ENCODE data around the gene FHIT. TPM values are rescaled to one million over a fixed set of nuclear protein-coding genes. Genes with fewer than 3 reads are reported as not detected.

FHIT gene
- total RNA-seq, 4 donors from 2014 or later = 8.8 to 35.6 (median 12.6) TPM

GRCh38 chr3:59821274-59821673, 1430.0 kb downstream of the FHIT start:
- TF ChIP-seq POLR2AphosphoS5 (IDR thresholded peaks at IDR 0.05) = no peak
- no peak for TF ChIP-seq EP300 (IDR thresholded peaks at IDR 0.05)
- no peak for TF ChIP-seq POLR2A (IDR thresholded peaks at IDR 0.05)
- TF ChIP-seq CTCF (IDR thresholded peaks at IDR 0.05) = no peak
- Histone ChIP-seq H3K36me3 (no peaks in the 10 kb centered on the region), H3K27ac (no peak overlapping the region), H3K27me3 (no peaks in the 10 kb centered on the region), H3K4me3 (no peak overlapping the region), H3K4me1 (peaks cover 12% of the 10 kb centered on the region), H3K9me3 (peaks cover 5% of the 10 kb centered on the region)
- WGBS = 76% methylated on average over 1 of the region's 1 CpG
- no peak for DNase-seq (ENCODE audit: low spot score in 2 of 2)

GRCh38 chr3:59820352-59820934, 1430.8 kb downstream of the FHIT start:
- no peak for TF ChIP-seq POLR2AphosphoS5 (IDR thresholded peaks at IDR 0.05)
- no peak for TF ChIP-seq EP300 (IDR thresholded peaks at IDR 0.05)
- no peak for TF ChIP-seq CTCF (IDR thresholded peaks at IDR 0.05)
- TF ChIP-seq POLR2A (IDR thresholded peaks at IDR 0.05) = no peak
- Histone ChIP-seq H3K4me1 (peaks cover 12% of the 10 kb centered on the region), H3K9me3 (peaks cover 5% of the 10 kb centered on the region), H3K36me3 (no peaks in the 10 kb centered on the region), H3K4me3 (no peak overlapping the region), H3K27ac (no peak overlapping the region), H3K27me3 (no peaks in the 10 kb centered on the region)
- WGBS = 84% methylated on average over 3 of the region's 3 CpGs
- no peak for DNase-seq (ENCODE audit: low spot score in 2 of 2)

- no peak for TF ChIP-seq POLR2A (IDR thresholded peaks at IDR 0.05)
- H3K4me3 ChIP-seq = no peak overlapping the region
- H3K36me3 ChIP-seq = no peaks in the 10 kb centered on the region
- peaks cover 12% of the 10 kb centered on the region for H3K4me1 ChIP-seq
- DNase-seq (ENCODE audit: low spot score in 2 of 2) = no peak
- WGBS = 71% methylated on average over 4 of the region's 4 CpGs
- no peaks in the 10 kb centered on the region for H3K27me3 ChIP-seq
- H3K9me3 ChIP-seq = peaks cover 5% of the 10 kb centered on the region
- H3K27ac ChIP-seq = no peak overlapping the region
These were observed 1432.3 kb downstream of the FHIT start for GRCh38 chr3:59818919-59819300.

- peaks cover 5% of the 10 kb centered on the region for H3K9me3 ChIP-seq
- peaks cover 12% of the 10 kb centered on the region for H3K4me1 ChIP-seq
- H3K27ac ChIP-seq = no peak overlapping the region
- 45% methylated on average over 16 of the region's 16 CpGs for WGBS
- no peaks in the 10 kb centered on the region for H3K36me3 ChIP-seq
- DNase-seq (ENCODE audit: low spot score in 2 of 2) = peak; percentile 74 to 85
- H3K27me3 ChIP-seq = no peaks in the 10 kb centered on the region
- TF ChIP-seq POLR2A (IDR thresholded peaks at IDR 0.05) (no peak), POLR2AphosphoS5 (IDR thresholded peaks at IDR 0.05) (no peak), EP300 (IDR thresholded peaks at IDR 0.05) (no peak), CTCF (IDR thresholded peaks at IDR 0.05) (no peak)
- no peak overlapping the region for H3K4me3 ChIP-seq
These were observed 1433.0 kb downstream of the FHIT start for GRCh38 chr3:59818033-59818918.

- Histone ChIP-seq H3K27me3 (no peaks in the 10 kb centered on the region), H3K4me1 (peaks cover 12% of the 10 kb centered on the region), H3K27ac (no peak overlapping the region), H3K9me3 (peaks cover 5% of the 10 kb centered on the region), H3K4me3 (no peak overlapping the region), H3K36me3 (no peaks in the 10 kb centered on the region)
- DNase-seq (ENCODE audit: low spot score in 2 of 2) = no peak
- WGBS = 50% methylated on average over 4 of the region's 4 CpGs
- no peak for TF ChIP-seq CTCF (IDR thresholded peaks at IDR 0.05)
- TF ChIP-seq POLR2AphosphoS5 (IDR thresholded peaks at IDR 0.05) = no peak
- no peak for TF ChIP-seq POLR2A (IDR thresholded peaks at IDR 0.05)
- no peak for TF ChIP-seq EP300 (IDR thresholded peaks at IDR 0.05)
These were observed 1433.7 kb downstream of the FHIT start for GRCh38 chr3:59817511-59817910.

All from suprapubic skin (tissue), 4 donors.